Measurements from ENCODE around the gene MAML2.
A peak's percentile ranks its signal among the peaks of the same experiment; 100 is the strongest.

Gene MAML2

DNA sequence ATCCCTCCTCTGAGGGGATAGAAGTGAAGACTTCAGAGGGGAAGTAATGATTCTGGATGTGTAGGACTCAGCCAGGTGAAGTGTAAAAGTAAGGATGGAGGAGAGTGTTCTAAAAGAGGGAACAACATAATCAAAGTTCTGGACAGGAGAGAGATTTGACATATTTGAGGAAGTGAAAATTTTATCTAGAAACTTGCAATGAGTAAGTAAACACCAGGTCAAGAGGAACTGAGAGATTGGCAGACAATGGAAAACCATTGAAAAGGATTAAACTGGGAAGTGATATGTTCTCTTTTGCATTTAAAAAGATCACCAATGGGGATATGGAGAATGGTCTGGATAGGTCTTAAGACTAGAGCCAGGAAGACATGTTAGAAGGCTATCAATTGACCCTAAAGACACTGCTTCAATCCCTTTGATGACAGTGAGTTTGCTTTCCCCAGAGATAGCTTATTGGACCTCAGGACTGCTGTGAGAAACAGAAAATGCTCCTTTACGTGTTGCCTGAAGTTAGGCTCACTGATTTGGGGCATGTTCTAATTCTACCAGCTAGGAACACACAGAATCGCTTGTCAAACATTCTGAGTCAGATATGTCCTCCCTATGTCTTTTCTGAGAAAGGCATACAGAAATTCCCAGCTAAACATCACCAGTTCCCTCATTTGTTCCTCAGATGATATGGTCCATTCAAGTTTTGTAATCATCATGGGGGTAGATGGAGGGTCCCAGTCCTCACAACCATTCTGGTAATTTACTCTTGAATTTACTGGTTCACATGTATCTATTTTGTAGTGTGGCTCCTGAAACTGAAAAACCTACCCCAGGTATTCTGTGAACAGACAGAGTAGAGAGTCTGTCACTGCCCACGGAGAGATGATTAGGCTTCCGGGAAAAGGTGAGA is 144.9 kb downstream of the MAML2 start:
- Histone ChIP-seq H3K27ac (replicated peaks) (no peak overlapping the region), H3K4me3 (replicated peaks; ENCODE audit: insufficient read depth, low read length) (no peak overlapping the region), H3K27me3 (ENCODE audit: insufficient read depth, poor library complexity, severe bottlenecking) (no peaks in the 10 kb centered on the region)
- DNase-seq (ENCODE audit: low read depth in 1 of 2, low spot score in 1 of 2) = no peak
- TF ChIP-seq GABPA (IDR thresholded peaks at IDR 0.05; ENCODE audit: low read depth) (no peak), SPI1 (IDR thresholded peaks at IDR 0.05; ENCODE audit: borderline replicate concordance, low read depth) (peak; percentile 81)

DNA sequence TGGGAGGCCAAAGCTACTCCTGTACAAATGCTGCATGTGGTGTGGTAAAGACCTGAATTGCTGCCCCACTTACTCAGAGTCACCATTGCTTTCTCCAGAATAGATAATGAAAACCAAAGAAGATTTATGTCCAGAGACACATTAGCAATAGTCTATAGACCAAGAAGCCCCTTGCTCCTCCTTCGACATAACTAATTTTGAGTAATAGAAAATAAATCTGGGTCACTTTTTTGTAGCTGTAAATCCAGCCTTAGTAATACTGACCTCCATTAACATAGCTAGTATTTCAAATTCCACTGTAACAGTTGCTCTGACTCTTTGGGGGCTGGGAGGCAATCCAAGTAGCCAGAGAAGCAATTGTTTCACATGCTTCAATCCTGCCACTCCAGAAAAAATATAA is 145.9 kb downstream of the MAML2 start:
- no peak for DNase-seq (ENCODE audit: low read depth in 1 of 2, low spot score in 1 of 2)
- TF ChIP-seq POLR2AphosphoS5 (IDR thresholded peaks at IDR 0.05; ENCODE audit: low read depth) (no peak), GABPA (IDR thresholded peaks at IDR 0.05; ENCODE audit: low read depth) (no peak), SPI1 (IDR thresholded peaks at IDR 0.05; ENCODE audit: borderline replicate concordance, low read depth) (no peak)
- TF ChIP-seq, protein P1, sequence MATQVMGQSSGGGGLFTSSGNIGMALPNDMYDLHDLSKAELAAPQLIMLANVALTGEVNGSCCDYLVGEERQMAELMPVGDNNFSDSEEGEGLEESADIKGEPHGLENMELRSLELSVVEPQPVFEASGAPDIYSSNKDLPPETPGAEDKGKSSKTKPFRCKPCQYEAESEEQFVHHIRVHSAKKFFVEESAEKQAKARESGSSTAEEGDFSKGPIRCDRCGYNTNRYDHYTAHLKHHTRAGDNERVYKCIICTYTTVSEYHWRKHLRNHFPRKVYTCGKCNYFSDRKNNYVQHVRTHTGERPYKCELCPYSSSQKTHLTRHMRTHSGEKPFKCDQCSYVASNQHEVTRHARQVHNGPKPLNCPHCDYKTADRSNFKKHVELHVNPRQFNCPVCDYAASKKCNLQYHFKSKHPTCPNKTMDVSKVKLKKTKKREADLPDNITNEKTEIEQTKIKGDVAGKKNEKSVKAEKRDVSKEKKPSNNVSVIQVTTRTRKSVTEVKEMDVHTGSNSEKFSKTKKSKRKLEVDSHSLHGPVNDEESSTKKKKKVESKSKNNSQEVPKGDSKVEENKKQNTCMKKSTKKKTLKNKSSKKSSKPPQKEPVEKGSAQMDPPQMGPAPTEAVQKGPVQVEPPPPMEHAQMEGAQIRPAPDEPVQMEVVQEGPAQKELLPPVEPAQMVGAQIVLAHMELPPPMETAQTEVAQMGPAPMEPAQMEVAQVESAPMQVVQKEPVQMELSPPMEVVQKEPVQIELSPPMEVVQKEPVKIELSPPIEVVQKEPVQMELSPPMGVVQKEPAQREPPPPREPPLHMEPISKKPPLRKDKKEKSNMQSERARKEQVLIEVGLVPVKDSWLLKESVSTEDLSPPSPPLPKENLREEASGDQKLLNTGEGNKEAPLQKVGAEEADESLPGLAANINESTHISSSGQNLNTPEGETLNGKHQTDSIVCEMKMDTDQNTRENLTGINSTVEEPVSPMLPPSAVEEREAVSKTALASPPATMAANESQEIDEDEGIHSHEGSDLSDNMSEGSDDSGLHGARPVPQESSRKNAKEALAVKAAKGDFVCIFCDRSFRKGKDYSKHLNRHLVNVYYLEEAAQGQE (IDR thresholded peaks at IDR 0.05; ENCODE audit: insufficient replicate concordance, low read depth) = no peak
- TF ChIP-seq, protein P2, sequence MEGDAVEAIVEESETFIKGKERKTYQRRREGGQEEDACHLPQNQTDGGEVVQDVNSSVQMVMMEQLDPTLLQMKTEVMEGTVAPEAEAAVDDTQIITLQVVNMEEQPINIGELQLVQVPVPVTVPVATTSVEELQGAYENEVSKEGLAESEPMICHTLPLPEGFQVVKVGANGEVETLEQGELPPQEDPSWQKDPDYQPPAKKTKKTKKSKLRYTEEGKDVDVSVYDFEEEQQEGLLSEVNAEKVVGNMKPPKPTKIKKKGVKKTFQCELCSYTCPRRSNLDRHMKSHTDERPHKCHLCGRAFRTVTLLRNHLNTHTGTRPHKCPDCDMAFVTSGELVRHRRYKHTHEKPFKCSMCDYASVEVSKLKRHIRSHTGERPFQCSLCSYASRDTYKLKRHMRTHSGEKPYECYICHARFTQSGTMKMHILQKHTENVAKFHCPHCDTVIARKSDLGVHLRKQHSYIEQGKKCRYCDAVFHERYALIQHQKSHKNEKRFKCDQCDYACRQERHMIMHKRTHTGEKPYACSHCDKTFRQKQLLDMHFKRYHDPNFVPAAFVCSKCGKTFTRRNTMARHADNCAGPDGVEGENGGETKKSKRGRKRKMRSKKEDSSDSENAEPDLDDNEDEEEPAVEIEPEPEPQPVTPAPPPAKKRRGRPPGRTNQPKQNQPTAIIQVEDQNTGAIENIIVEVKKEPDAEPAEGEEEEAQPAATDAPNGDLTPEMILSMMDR (IDR thresholded peaks at IDR 0.05; ENCODE audit: insufficient read depth, low read length) = no peak
- Histone ChIP-seq H3K4me3 (replicated peaks; ENCODE audit: insufficient read depth, low read length) (no peak overlapping the region), H3K27me3 (ENCODE audit: insufficient read depth, poor library complexity, severe bottlenecking) (no peaks in the 10 kb centered on the region), H3K27ac (replicated peaks) (no peak overlapping the region)

DNA sequence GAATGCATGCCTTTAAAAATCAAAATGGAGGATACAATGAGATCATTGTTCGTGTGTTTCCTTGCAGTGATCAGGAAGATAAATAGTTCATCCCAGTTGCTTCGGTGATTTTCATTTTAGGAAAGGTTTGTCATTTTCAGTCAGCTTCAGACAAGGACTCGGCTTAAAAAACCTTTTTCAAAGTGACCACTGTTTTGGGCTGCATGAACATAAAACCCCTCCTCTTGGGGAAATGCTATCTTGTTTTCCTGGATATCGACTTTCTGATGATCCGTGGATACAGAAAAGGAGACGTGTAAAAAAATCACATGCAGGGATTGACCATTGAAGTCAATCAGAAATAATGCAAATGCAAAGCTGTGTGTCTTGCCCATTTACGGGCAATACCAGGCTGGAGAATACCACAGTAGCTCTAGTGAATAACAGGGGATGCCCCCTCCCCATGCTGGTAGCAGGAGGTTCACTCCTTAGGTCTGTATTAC is 146.8 kb downstream of the MAML2 start:
- no peaks in the 10 kb centered on the region for H3K27me3 ChIP-seq (ENCODE audit: insufficient read depth, poor library complexity, severe bottlenecking)
- no peak overlapping the region for H3K4me3 ChIP-seq (replicated peaks; ENCODE audit: insufficient read depth, low read length)
- TF ChIP-seq SPI1 (IDR thresholded peaks at IDR 0.05; ENCODE audit: borderline replicate concordance, low read depth) (no peak), POLR2AphosphoS5 (IDR thresholded peaks at IDR 0.05; ENCODE audit: low read depth) (no peak), GABPA (IDR thresholded peaks at IDR 0.05; ENCODE audit: low read depth) (no peak)
- TF ChIP-seq, protein P1 (IDR thresholded peaks at IDR 0.05; ENCODE audit: insufficient replicate concordance, low read depth) = no peak
- TF ChIP-seq, protein P2 (IDR thresholded peaks at IDR 0.05; ENCODE audit: insufficient read depth, low read length) = no peak
- no peak overlapping the region for H3K27ac ChIP-seq (replicated peaks)
- no peak for DNase-seq (ENCODE audit: low read depth in 1 of 2, low spot score in 1 of 2)

DNA sequence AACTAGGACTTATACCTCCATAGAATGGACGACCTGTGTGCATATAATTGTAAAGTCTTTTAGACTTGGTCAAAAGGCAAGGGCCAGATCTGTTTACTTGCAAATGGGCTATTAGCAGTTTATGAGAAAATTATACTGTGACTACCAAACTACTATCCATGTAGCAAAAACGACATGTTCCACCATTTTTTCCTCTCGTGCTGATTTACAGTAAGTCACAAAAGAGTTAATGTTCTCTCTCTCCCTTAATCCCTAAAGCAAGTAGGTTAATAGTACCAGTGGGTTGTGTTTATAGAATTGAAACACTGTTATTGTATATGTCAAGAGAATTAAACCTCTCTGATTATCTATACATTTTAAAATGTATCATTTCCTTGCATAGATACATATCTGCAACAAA is 147.3 kb downstream of the MAML2 start:
- no peak overlapping the region for H3K4me3 ChIP-seq (replicated peaks; ENCODE audit: insufficient read depth, low read length)

More for the DNA sequence above, 147.3 kb downstream of the MAML2 start:
- Histone ChIP-seq H3K27me3 (ENCODE audit: insufficient read depth, poor library complexity, severe bottlenecking) (no peaks in the 10 kb centered on the region), H3K27ac (replicated peaks) (no peak overlapping the region)
- DNase-seq (ENCODE audit: low read depth in 1 of 2, low spot score in 1 of 2) = no peak
- TF ChIP-seq POLR2AphosphoS5 (IDR thresholded peaks at IDR 0.05; ENCODE audit: low read depth) = no peak
- no peak for TF ChIP-seq GABPA (IDR thresholded peaks at IDR 0.05; ENCODE audit: low read depth)
- TF ChIP-seq SPI1 (IDR thresholded peaks at IDR 0.05; ENCODE audit: borderline replicate concordance, low read depth) = no peak
- TF ChIP-seq, protein P2 (IDR thresholded peaks at IDR 0.05; ENCODE audit: insufficient read depth, low read length) = no peak
- TF ChIP-seq, protein P1 (IDR thresholded peaks at IDR 0.05; ENCODE audit: insufficient replicate concordance, low read depth) = no peak

All from HL-60 (cell line).